CD4-positive, alpha-beta T cell treated with Interleukin-1 beta for 1 hour (primary cell): Measurements from ENCODE around the gene SMIM8.

Experiments used
- DNase-seq, 2 donors: peaks; one replicate each; pipeline ENCODE4 v3.0.0-alpha.2; 2020 to 2022

SMIM8 gene

DNA sequence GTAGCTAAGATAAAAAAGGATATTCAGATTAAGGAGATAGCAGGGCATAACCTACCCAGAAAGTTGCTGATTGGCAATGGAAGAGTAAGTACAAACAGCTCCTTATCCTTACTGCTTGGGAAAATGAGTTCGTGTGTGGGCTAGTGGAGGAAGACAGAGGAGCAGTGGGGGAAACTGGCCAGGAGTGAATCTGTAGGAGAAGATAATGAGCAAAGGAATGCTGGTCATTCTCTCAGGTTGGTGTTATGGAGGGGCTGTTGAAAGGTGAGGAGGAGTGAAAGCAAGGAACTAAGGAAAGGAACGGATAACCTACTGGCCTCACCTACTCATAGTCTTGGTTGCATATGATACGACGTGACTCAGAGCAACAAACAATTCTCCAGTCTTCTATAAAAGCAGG lies 14.0 kb downstream of the SMIM8 start:
- DNase-seq, result no peak

DNA sequence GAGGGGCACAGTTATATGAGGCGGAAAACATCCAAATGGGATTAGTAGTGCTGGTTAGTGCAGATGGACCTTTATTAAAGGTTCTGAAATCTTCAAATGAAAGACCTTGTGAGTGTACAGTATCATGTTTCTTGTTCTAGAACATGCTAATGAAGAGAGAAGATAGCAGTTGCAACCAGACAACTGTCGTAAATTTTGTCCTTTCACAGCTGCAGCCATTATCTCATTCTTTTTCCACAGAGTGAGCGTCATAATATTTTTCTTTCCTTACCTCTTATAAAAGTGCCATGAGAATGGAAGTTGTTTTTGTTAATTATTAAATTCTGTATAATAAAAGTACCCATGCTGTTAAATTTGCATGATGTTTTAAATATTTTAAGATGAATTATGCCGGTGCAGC lies 17.8 kb downstream of the SMIM8 start:
- no peak for DNase-seq

DNA sequence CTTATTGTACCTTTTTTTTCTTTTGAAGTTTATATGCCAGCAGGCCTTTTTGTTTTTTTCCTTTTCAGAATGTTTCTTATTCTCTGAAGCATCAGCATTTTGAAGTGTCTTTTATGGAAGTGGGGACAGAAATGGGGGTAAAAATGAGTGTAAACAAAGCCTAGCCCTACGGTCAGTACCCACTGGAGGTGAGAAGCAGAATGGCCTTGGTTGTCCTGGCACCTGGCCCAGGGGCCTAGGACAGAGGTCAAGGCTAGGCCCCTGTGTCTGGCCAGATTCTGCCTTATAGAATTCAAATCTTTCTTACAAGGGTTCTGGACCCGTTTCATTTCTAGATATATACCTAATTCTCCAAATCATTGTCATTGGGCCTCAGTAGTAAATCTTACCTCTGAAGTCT lies 18.8 kb downstream of the SMIM8 start:
- no peak for DNase-seq

DNA sequence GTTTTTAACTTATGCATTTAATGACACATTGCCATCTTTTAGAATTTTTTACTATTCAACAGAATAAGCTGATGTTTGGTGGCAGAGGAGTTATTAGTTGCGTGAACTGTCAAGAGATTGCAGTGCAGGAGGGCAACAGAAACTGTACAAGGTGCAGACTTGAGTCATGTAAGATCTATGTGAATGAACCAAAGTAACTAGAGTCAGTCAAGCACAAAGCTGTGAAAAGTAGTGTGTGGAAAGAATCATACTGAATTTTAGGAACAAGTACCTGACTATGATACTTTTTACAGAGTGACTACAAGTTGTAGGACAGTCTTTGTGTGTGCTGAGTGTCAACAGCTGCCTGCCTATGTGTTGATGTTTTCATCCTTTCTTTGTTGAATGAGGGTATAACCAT lies 19.5 kb downstream of the SMIM8 start:
- DNase-seq, result no peak

DNA sequence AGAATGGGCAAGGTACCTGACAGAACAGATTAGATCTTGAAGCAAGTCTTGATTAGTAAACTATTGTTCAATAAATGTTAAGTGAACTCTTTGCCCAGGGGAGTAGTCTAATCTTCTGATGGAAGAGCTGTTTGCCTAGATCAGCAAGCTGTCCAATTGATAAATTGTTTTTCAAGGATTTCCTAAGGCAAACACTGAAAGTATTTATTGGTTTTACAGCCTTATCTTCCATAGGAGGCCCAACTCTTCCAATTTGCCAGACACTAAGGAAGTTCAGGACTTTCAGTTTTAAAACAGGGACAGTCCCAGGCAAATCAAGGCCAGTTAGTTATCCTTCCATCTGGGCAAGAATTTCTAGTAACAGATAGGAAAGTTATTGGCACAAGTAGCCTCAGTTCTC lies 20.4 kb downstream of the SMIM8 start:
- no peak for DNase-seq

DNA sequence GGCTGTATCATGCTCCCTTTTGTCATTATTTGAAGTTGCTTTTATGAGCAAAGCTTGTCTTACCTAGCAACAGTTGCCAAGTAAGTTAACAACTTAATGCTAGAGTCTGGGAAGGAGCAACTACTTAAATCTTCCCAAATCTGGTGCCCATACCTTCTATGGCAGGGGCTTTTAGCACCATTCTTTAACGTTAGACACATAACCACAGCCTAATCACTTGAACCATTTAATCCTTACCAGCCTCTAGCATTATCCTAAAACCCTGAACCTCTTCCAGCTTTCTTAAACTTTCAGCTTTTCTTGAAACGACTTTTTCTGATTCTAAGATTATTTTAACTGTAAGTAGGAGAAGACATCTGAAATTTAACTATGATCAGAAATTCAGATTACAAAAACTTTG lies 22.3 kb downstream of the SMIM8 start, which contains the start of gene C6orf163:
Gene C6orf163, plus strand, starts transcription at position 83 of the 400 bp plus-strand sequence. Its CDS starts 287 bp downstream, at position 370.
- DNase-seq, result no peak

DNA sequence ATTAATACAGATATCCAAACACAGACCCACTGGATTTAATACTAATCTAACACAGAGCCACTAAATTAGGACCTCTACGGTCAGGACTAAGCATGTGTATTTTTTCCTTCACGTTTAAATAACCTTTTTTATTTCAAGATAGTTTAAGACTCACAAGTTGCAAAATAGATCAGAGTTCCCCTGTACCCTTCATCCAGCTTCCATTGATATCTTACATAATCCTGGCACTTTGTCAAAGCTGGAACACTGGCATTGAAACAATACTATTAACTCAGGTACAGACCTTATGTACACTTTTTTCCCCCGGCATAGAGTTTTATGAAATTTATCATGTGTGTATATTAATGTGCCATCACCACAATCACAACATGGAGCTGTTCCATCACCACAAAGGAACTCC lies 24.3 kb downstream of the SMIM8 start:
- DNase-seq, result no peak

DNA sequence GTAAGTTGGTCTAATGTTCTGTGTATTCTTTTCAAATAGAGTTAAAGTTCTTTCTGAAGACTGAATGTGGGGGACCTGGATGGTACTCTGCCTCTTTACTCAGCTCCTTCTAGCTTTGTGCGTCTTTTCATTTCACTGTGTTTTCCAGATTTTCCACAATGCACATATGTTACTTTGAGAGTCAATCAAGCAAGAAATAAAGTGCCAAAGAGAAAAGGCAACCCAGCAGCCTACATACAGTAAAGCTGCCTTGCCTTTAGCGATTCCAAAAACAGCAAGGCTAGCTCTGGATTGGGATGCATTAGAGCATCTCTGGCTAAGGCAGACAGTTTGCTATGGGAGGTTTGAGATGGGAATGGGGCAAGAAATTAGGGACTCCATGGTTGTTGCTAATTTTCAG lies 27.5 kb downstream of the SMIM8 start:
- no peak for DNase-seq

DNA sequence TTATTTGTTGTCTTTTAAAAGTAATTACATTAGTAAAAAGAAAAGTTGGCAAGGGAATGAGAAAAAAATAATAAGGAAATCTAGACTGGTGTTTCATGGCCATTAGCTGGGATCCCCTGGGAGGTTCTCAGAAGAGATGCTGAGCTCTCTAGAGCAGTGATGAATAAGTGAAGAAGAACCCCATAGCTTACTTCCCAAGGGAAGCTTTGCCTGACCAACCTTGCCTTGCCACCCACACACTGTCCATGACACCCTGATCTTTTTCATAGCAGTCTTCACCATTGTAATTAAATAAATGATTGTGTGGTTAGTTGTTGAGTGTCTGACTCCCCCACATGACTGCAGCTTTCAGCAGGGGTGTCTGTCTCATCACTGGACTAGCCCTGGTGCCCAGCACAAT lies 28.1 kb downstream of the SMIM8 start:
- DNase-seq, result no peak

DNA sequence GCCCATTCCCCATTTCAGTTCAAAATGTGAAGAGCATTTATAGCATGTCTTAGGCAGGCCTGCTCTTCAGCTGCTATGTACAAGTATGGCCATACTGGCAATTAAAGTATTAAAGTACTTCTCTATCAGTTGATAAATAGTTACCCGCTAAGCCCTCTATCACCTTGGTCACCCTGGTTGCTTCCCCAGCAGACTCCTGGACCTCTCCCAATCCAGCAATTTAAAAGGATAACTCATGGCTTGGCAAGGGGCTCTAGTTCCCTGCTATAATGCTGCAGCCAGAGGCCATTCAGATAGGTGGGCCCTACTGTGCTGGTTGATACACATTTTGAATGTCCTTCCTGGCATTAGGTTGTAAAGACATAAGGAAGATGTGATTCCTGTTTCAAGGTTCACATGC lies 29.2 kb downstream of the SMIM8 start:
- DNase-seq, result no peak

DNA sequence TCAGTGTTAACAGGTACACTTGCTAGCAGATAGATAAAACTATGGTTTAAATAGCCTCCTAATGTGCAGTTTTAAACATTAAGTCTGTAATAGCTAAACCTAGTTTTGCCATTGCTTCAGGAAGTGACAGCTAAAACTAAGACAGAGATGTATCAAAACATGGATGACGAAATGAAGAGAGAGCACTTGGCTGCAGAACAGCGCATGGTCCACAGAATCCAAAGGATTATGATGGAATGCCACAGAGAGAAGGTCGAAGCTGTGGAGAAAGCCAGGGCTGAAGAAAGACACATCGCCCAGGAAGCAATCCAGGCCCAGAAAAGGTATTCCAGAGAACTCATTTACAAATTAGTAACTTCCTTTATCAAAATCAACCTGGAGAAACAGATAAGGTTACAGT lies 33.8 kb downstream of the SMIM8 start:
- DNase-seq, result no peak

DNA sequence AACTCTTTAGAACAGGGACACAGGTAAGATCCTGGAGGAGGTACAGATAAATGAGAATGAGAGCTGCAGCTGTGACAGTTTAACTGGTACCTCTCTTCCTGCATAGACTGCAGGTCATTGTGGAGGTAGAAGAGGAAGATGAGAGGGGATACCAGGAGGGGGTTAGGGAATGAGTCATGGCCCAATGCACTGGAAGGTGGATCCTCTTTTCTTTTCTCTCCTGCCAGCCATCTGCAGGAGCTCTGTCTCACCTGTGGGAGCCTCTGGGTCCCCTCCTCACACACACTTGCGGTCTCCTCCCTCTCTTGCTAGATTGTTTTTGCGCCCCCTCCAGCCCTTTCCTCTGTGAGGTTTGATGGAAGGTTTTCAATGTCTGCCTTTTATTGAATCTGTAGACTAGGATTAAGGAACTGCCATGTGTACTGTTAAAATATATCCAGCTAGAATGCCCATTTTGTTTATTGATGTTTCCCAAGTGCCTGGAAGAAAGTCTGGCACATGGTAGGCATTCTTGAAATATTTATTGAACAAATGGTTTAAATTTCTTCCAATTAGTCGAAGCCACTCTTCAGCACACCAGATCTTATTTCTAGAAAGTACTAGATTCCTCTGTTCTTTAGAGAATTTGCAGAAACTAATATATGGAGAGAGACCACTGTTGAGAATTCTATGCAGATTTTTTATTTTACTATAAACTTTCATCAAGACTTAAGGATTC lies 35.2 kb downstream of the SMIM8 start:
- no peak for DNase-seq

DNA sequence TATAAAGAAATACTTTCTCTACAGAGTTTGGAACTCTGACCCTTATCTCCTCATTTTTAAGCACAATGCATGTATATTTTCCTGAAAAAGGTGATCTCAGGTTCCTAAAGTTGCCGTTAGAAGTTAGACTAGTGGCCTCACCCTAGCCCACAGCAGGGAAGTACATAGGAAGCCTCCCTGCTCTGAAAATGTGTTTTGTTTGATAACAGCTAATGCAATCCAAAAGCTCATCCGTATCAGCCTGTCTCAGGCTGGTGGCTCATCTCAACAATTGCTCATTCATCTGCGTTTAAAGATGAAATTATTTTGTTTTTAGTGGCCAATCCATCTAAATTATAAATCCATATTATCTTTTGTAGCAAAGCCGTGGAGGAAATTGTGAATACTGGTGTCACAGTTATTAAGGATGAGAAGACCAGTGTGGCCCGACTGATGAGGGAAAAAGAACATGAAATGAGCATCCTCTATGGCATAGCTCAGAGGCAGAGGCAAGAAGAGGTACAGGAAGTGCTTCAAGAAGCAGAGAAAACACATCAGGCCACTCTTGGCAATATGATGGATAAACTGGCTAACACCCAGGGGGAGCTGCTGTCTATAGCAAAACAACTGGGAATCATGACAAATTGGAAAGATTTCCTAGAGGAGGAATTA lies 42.3 kb downstream of the SMIM8 start:
- DNase-seq, result no peak

DNA sequence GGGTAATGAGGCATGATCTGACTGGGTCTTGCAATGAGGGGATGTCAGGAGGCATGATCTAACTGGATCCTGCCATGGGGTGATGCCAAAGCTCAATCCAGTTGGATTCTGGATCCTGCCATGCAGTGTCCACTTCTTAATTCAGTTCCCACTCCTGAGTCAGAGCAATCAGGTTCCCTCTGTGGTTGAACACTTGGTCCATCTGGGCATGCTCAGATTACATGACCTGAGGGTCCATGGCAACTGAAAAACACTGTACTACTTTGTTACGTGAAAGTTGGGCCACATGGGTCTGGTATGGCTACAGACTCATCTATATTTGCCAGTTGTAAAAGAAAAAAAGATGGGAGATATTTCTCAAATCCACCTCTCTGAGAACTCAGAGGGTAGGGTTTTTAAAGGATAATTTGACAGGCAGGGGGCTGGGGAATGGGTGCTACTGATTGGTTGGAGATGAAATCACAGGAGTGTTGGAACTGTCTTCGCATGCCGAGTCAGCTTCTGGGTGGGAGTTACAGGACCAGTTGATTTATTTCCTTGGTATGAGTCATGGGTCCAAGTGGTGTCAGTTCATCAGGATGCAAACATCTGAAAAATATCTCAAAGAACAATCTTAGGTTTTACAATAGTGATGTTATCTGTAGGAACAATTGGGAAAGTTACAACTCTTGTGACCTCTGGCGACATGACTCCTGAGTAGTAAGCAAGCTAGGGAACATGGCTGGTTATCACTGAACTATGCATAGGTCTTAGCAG lies 43.9 kb downstream of the SMIM8 start:
- no peak for DNase-seq

DNA sequence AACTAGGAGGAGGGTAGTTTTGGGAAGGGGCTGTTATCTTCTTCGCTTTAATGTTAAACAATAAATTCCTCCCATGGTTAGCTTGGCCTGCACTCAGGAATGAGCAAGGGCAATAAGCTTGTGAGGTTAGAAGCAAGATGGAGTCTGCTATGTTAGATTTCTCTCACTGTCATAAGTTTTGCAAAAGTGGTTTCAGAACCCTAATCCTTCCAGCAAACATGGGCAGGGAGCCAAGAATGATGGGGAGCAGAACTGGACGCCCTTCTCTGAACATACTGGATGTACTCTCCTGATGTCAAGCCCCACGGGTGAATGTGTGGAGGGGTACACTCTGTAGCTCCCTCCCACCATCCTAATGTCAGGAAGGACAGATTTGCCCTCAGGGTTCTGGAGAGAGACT lies 44.5 kb downstream of the SMIM8 start:
- no peak for DNase-seq

DNA sequence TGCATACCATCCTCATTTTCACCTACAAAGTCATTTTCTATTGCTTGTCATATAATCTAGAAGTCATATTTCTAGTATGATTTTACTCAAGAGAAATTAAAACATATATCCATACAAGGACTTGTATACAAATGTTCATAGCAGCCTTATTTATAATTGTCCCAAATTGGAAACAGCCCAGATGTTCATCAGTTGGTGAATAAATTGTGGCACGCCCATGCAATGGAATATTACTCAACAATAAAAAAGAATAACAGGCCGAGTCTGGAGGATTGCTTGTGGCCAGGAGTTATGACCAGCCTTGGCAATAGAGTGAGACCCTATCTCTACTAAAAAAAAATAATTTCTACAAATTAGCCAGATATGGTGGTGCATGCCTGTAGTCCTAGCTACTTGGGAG lies 51.0 kb downstream of the SMIM8 start:
- DNase-seq, result no peak

DNA sequence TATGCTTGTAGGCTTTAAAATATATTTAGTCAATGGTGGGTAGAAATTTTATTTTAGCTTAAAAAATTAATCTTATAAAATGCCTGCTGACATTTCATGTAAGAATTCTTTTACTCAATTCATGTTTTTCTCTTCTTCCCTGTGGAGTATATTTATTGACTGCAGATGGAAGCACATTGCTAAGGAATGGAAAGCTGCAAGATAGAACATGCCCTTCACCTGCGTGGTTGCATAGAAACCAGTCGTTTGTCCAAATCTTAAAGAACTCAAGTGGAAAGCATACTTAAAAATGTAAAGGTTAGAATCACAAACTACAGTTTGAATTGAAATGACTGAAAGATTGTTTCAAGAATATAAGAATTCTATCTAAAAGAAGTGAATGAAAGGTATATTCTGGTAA lies 52.9 kb downstream of the SMIM8 start:
- no peak for DNase-seq

DNA sequence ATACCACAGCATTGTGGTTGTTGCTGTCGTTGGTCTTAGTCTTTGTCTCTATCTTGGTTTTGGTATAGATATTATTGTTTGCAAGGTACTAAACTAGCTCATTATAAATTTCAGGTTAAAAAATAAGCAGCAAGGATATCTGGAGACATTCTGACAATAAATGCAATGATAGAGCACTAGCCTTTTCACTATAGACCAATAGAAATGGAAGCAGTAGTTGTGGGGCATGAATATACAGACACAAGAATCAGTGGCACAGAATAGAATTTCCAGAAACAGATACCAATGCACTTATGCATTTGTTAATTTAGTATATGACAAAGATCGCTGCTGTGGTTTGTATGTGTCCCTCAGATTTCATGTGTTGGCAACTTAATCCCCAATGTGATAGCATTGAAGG lies 54.3 kb downstream of the SMIM8 start:
- no peak for DNase-seq

DNA sequence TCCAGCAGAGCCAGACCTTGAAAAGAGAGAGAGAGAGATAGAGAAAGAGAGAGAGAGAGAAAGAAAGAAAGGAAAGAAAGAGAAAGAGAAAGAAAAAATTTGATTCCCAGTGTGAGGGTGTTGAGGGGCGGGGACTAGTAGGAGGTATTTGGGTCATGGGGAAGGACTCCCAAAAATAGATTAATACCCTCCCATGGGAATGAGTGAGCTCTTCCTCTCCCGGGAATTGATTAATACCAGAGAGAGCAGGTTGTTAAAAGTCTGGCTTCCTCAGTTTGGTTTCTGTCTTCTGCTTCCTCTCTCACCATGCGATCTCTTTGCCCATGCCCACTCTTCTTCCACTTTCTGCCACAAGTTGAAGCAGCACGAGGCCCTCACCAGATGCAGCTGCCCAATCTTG lies 56.6 kb downstream of the SMIM8 start:
- DNase-seq, result no peak

DNA sequence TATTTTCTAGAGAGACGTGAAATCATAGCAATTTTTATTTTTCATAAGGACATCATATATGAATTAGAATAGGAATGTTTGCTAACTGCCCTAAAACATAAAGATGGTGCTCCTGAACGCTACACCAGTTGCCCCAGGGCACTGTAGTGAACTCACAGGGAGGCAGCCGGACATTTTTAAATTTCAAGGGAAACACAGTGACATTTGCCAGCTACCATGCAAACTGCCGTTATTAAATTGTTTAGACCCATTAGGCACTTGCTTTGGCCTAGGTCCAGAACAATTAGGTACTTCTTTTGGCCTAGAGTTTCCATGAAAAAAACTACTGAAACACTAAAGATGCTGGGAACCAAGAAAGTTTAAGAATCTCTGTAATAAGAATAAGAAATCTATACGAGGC lies 60.5 kb downstream of the SMIM8 start:
- no peak for DNase-seq

DNA sequence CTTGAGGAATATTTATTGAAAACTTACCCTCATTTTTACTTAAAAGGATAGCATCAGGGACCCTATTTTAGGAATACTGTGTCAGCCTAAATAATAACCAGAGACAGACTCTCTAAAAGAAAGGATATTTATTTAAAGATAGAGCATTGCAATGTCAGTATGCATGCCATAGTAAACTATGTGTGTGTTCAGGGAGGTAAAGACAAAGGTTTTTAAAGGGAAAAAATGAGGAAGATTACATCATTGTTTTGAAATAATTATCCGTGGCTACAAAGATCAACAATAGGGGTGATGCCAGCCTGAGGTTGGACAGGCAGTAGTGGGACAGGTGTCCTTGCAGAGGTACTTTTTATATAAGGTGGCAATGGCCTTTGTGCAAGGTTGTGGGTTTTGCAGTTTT lies 61.6 kb downstream of the SMIM8 start:
- no peak for DNase-seq

DNA sequence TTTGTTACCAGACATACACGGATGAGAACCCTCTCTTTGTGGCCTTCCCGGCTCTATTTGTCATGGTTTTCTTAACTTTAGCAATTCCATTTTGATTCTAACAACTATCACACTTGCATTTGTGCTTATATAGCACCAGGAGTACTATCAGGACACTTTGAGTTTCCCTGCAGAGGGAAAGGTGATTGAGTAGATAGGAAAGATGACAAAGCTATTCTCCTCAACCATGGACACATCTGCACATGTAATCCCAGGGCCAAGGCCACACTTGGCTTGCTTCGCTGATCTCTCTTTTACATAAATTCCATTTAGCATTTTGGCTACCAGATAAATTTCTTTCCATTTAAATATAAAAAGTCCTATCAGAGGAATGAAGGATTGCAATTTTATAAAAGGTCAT lies 62.1 kb downstream of the SMIM8 start:
- no peak for DNase-seq

DNA sequence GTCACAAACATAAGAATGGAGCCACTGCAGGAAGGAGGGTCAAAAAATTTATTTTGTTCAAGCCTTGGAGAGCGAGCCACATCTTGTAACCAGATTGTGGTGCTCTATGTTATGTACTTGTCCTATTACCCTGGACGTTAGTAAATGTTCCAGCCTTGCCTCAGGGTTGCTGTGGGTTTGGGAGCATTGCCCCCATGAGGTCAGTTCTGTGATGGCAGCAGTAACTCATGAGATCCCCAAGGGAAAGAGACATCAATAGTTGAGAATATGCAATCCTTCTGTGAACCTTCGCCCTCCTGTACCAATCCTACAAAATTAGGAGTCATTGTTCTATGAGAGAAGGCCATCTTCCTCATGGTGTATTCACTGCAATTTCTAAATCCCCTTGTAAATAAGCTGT lies 68.9 kb downstream of the SMIM8 start:
- DNase-seq, result no peak
